Activated CD8-positive, alpha-beta T cell treated with anti-CD3 and anti-CD28 coated beads for 36 hours (primary cell): ENCODE data around the gene ATP6V1C2. TPM values are rescaled to one million over a fixed set of nuclear protein-coding genes. Genes with fewer than 3 reads are reported as not detected.
"Not testable (repeated sequence)": the region's sequence is repeated elsewhere in the genome, so short reads cannot be mapped to it uniquely, and the experiment has no call there.

Experiments
- ATAC-seq: fragments of 200-7000 bp; cut with Tn5 transposase; one replicate; pipeline ENCODE4 v1.10.0; 2021; ENCODE audit warnings: mild to moderate bottlenecking, moderate library complexity
- CTCF ChIA-PET: fragments of 350-600 bp; sonication (Branson Sonifier 250); formaldehyde crosslinking; loops from one replicate; lab custom pipeline; 2021; ENCODE audit warnings: antibody characterized with exemption; lab: Charles Lee
- POLR2A ChIA-PET: fragments of 350-600 bp; sonication (Branson Sonifier 250); formaldehyde crosslinking; loops from one replicate; lab custom pipeline; 2021; ENCODE audit warnings: antibody characterized with exemption; lab: Charles Lee
- DNase-seq: peaks from one replicate; pipeline ENCODE4 v3.0.0-alpha.2; 2020
- H3K27ac Mint-ChIP-seq: one replicate; pipeline ENCODE4 v1.8.0; 2021; ENCODE audit warnings: mild to moderate bottlenecking, mixed read lengths
- H3K27me3 Mint-ChIP-seq: one replicate; pipeline ENCODE4 v1.8.0; 2021; ENCODE audit warnings: mixed read lengths
- H3K36me3 Mint-ChIP-seq: one replicate; pipeline ENCODE4 v1.8.0; 2021; ENCODE audit warnings: low read depth, mixed read lengths
- H3K4me1 Mint-ChIP-seq: one replicate; pipeline ENCODE4 v1.8.0; 2021; ENCODE audit warnings: low read depth, mixed read lengths
- H3K4me3 Mint-ChIP-seq: one replicate; pipeline ENCODE4 v1.8.0; 2021; ENCODE audit warnings: mild to moderate bottlenecking, moderate library complexity, mixed read lengths
- H3K9me3 Mint-ChIP-seq: one replicate; pipeline ENCODE4 v1.8.0; 2021; ENCODE audit warnings: mixed read lengths
- CTCF ChIP-seq: fragments of 200-600 bp; IDR thresholded peaks from one replicate; pipeline ENCODE4 v1.8.0; 2022; ENCODE audit warnings: antibody characterized with exemption, mild to moderate bottlenecking
- intact Hi-C: fragments of 100-400 bp; cut with micrococcal nuclease; formaldehyde crosslinking; loops from one replicate; pipeline ENCODE4 v1.10.0; 2022
- total RNA-seq, 2 experiments: library from RNA; stranded (reverse); gene quantifications; one replicate each; pipeline ENCODE4 v1.2.3, GENCODE V29; 2021

ATP6V1C2 gene
- total RNA-seq, 2 experiments from 2014 or later, result not detected

DNA sequence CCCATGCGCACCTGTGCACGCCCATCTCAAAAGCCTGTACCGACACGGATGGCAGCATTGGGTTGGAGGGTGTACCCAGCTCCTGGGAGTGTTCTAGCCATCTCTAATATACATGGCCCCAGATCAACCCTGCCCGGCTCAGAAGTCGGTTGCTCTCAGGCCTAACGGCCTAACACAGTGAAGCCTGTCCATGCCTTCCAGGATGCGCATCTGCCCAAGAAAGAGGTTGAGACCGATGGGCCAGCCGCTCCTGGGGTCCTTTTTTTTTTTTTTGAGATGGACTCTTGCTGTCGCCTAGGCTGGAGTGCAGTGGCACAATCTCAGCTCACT, 59.0 kb downstream of the ATP6V1C2 start:
- H3K4me3 Mint-ChIP-seq, result no peak overlapping the region
- TF ChIP-seq CTCF, result no peak
- intact Hi-C loops, result no loop called here
- no peak overlapping the region for H3K27ac Mint-ChIP-seq
- DNase-seq, result no peak
- no peaks in the 10 kb centered on the region for H3K4me1 Mint-ChIP-seq
- no peaks in the 10 kb centered on the region for H3K9me3 Mint-ChIP-seq
- no peak for ATAC-seq
- POLR2A ChIA-PET, result no interaction called here
- no peaks in the 10 kb centered on the region for H3K27me3 Mint-ChIP-seq
- CTCF ChIA-PET, result no interaction called here
- H3K36me3 Mint-ChIP-seq, result peaks cover 36% of the 10 kb centered on the region

DNA sequence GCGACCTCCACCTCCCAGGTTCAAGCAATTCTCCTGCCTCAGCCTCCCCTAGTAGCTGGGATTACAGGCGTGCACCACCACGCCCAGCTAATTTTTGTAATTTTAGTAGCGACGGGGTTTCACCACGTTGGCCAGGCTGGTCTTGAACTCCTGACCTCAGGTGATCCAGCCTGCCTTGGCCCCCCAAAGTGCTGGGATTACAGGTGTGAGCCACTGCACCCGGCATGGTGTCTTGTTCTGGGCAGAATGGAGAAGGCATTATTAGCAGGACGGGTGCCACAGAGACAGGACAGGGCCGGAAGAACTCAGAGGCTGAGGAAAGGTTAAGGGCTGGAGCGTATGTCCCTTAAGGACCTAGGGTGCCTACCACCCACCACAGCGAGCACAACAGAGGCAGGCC, 59.4 kb downstream of the ATP6V1C2 start:
- H3K36me3 Mint-ChIP-seq, result peaks cover 39% of the 10 kb centered on the region
- H3K27ac Mint-ChIP-seq, ATAC-seq, DNase-seq, H3K9me3 Mint-ChIP-seq, intact Hi-C loops, H3K4me1 Mint-ChIP-seq, H3K27me3 Mint-ChIP-seq, POLR2A ChIA-PET, CTCF ChIA-PET, H3K4me3 Mint-ChIP-seq: not testable (repeated sequence)

GRCh38 chr2:10781746-10782145, 60.3 kb downstream of the ATP6V1C2 start:
- DNase-seq, result no peak
- no peaks in the 10 kb centered on the region for H3K9me3 Mint-ChIP-seq
- POLR2A ChIA-PET, result interaction anchor here (0.8 to 0.9 kb wide), 3 partner anchors 9 to 15 kb away, joined by 3 read pairs; no protein-coding TSS in a partner anchor
- CTCF ChIA-PET, result interaction anchor here (1.2 to 1.6 kb wide), 2 partner anchors 10 to 50 kb away, joined by 3 to 6 read pairs; no protein-coding TSS in a partner anchor
- TF ChIP-seq CTCF, result no peak
- H3K27ac Mint-ChIP-seq, result no peak overlapping the region
- no peaks in the 10 kb centered on the region for H3K27me3 Mint-ChIP-seq
- no peak overlapping the region for H3K4me3 Mint-ChIP-seq
- intact Hi-C loops, result no loop called here
- ATAC-seq, result no peak
- H3K36me3 Mint-ChIP-seq, result peaks cover 46% of the 10 kb centered on the region
- H3K4me1 Mint-ChIP-seq, result no peaks in the 10 kb centered on the region

DNA sequence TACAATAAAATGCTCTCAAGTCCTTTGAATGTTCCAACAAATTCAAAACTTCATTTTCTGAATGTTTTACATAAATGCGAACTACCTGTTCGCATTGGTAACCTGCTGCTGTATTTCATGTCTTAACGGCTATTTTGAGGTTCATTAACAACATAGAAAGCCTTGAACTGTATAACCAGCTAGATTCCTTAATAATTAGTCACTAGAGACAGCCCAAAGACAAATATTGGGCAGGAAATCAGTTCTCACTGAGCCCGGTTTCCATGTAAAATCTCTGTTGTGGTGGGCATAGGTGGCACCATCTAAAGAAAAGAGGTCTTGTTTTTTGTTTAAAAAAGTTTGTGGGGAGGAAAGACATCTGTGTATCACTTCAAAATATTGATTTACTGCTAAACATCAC, 62.0 kb downstream of the ATP6V1C2 start:
- CTCF ChIA-PET, result no interaction called here
- POLR2A ChIA-PET, result no interaction called here
- no peak for TF ChIP-seq CTCF
- Mint-ChIP-seq H3K4me1 (no peaks in the 10 kb centered on the region), H3K27ac (no peak overlapping the region), H3K27me3 (no peaks in the 10 kb centered on the region), H3K9me3 (no peaks in the 10 kb centered on the region), H3K36me3 (peaks cover 62% of the 10 kb centered on the region), H3K4me3 (no peak overlapping the region)
- ATAC-seq, result no peak
- no peak for DNase-seq
- intact Hi-C loops, result no loop called here

DNA sequence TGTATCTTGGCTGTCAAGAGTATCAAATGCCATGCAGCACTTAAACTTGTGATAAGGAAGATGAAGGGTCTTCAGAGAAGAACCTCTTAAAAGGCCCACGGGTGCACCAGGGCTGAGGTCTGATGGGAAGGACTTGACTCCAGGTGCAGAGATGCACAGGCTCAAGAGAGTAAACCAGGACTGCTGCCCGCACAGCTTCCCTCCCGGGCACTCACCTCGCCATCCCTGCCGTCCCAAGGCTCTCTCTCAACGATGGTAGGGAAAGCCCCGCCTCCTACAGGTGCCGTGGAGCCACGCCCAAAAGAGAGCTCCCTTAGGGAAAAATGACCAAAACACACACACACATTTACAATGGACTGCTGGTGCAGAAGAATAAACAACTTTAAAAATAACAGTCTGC, 63.3 kb downstream of the ATP6V1C2 start:
- no peaks in the 10 kb centered on the region for H3K27me3 Mint-ChIP-seq
- no peak overlapping the region for H3K27ac Mint-ChIP-seq
- ChIA-PET CTCF (no interaction called here), POLR2A (no interaction called here)
- ATAC-seq, result no peak
- no peak overlapping the region for H3K4me3 Mint-ChIP-seq
- peaks cover 71% of the 10 kb centered on the region for H3K36me3 Mint-ChIP-seq
- no peak for DNase-seq
- intact Hi-C loops, result loop anchor here (2.0 kb wide), 1 partner anchor 58 kb away; no protein-coding TSS in a partner anchor
- H3K4me1 Mint-ChIP-seq, result no peaks in the 10 kb centered on the region
- no peak for TF ChIP-seq CTCF
- H3K9me3 Mint-ChIP-seq, result no peaks in the 10 kb centered on the region

- H3K27me3 Mint-ChIP-seq, result no peaks in the 10 kb centered on the region
- peaks cover 2% of the 10 kb centered on the region for H3K4me1 Mint-ChIP-seq
- DNase-seq (no peak), ATAC-seq (no peak)
- H3K9me3 Mint-ChIP-seq, result no peaks in the 10 kb centered on the region
- POLR2A ChIA-PET, result no interaction called here
- no peak for TF ChIP-seq CTCF
- peaks cover 68% of the 10 kb centered on the region for H3K36me3 Mint-ChIP-seq
- H3K4me3 Mint-ChIP-seq, result no peak overlapping the region
- intact Hi-C loops, result loop anchor here (2.0 kb wide), 1 partner anchor 58 kb away; no protein-coding TSS in a partner anchor
- no peak overlapping the region for H3K27ac Mint-ChIP-seq
- CTCF ChIA-PET, result no interaction called here
Observed at GRCh38 chr2:10785260-10785659, 63.8 kb downstream of the ATP6V1C2 start.
